ENCODE results near the gene RPL7L1.

The RPL7L1 gene

DNA sequence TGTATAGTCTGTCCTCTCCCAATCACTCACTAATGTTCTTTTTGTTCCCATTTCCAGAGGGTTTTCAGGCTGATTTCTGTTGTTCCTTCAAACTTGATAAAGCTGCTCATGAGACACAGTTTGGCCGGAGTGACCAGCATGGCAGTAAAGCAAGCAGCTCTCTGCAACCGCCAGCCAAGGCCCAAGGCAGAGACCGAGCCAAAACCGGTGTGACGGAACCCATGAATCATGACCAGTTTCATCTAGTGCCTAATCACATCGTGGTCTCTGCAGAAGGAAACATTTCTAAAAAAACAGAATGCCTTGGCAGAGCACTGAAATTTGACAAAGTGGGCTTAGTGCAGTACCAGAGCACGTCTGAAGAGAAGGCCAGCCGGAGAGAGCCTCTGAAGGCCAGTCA is 14.8 kb upstream of the RPL7L1 start:
- no peak overlapping the region for H3K4me3 ChIP-seq (replicated peaks; ENCODE audit: insufficient read depth, low read length)
- H3K27me3 ChIP-seq (ENCODE audit: insufficient read depth, poor library complexity, severe bottlenecking) = no peaks in the 10 kb centered on the region
- TF ChIP-seq POLR2AphosphoS5 (IDR thresholded peaks at IDR 0.05; ENCODE audit: low read depth) = no peak
- no peak for TF ChIP-seq GABPA (IDR thresholded peaks at IDR 0.05; ENCODE audit: low read depth)
- TF ChIP-seq SPI1 (IDR thresholded peaks at IDR 0.05; ENCODE audit: borderline replicate concordance, low read depth) = no peak
- no peak for TF ChIP-seq CTCF (IDR thresholded peaks at IDR 0.05; ENCODE audit: insufficient read depth, low read length)
- TF ChIP-seq, protein P1, sequence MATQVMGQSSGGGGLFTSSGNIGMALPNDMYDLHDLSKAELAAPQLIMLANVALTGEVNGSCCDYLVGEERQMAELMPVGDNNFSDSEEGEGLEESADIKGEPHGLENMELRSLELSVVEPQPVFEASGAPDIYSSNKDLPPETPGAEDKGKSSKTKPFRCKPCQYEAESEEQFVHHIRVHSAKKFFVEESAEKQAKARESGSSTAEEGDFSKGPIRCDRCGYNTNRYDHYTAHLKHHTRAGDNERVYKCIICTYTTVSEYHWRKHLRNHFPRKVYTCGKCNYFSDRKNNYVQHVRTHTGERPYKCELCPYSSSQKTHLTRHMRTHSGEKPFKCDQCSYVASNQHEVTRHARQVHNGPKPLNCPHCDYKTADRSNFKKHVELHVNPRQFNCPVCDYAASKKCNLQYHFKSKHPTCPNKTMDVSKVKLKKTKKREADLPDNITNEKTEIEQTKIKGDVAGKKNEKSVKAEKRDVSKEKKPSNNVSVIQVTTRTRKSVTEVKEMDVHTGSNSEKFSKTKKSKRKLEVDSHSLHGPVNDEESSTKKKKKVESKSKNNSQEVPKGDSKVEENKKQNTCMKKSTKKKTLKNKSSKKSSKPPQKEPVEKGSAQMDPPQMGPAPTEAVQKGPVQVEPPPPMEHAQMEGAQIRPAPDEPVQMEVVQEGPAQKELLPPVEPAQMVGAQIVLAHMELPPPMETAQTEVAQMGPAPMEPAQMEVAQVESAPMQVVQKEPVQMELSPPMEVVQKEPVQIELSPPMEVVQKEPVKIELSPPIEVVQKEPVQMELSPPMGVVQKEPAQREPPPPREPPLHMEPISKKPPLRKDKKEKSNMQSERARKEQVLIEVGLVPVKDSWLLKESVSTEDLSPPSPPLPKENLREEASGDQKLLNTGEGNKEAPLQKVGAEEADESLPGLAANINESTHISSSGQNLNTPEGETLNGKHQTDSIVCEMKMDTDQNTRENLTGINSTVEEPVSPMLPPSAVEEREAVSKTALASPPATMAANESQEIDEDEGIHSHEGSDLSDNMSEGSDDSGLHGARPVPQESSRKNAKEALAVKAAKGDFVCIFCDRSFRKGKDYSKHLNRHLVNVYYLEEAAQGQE (IDR thresholded peaks at IDR 0.05; ENCODE audit: insufficient replicate concordance, low read depth) = no peak
- no peak overlapping the region for H3K27ac ChIP-seq (replicated peaks)
- DNase-seq (ENCODE audit: low read depth in 1 of 2, low spot score in 1 of 2) = no peak

GRCh38 chr6:42870145-42870936 is 9.1 kb upstream of the RPL7L1 start:
- no peaks in the 10 kb centered on the region for H3K27me3 ChIP-seq (ENCODE audit: insufficient read depth, poor library complexity, severe bottlenecking)
- TF ChIP-seq, protein P1 (IDR thresholded peaks at IDR 0.05; ENCODE audit: insufficient replicate concordance, low read depth) = no peak
- TF ChIP-seq SPI1 (IDR thresholded peaks at IDR 0.05; ENCODE audit: borderline replicate concordance, low read depth) (no peak), POLR2AphosphoS5 (IDR thresholded peaks at IDR 0.05; ENCODE audit: low read depth) (no peak), GABPA (IDR thresholded peaks at IDR 0.05; ENCODE audit: low read depth) (no peak), CTCF (IDR thresholded peaks at IDR 0.05; ENCODE audit: insufficient read depth, low read length) (no peak)
- DNase-seq (ENCODE audit: low read depth in 1 of 2, low spot score in 1 of 2) = no peak
- no peak overlapping the region for H3K4me3 ChIP-seq (replicated peaks; ENCODE audit: insufficient read depth, low read length)
- H3K27ac ChIP-seq (replicated peaks) = no peak overlapping the region

DNA sequence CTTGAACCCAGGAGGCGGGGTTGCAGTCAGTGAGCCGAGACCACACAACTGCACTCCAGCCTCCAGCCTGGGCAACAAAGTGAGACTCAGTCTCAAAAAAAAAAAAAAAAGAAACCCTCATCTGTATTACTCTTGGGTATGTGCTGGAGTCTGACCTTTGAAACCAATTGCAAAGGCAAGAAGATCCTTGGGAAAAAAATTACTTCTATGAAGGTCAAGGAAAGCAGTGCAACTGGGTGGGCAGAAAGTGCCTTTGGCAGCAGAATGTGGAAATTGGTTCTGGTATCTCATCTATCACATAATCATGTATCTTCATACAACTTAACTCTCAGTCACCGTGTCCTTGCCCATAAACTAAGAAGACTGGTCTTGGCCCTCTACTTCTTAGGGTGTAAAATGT is 7.7 kb upstream of the RPL7L1 start:
- no peak overlapping the region for H3K27ac ChIP-seq (replicated peaks)
- no peak overlapping the region for H3K4me3 ChIP-seq (replicated peaks; ENCODE audit: insufficient read depth, low read length)
- TF ChIP-seq POLR2AphosphoS5 (IDR thresholded peaks at IDR 0.05; ENCODE audit: low read depth) (no peak), CTCF (IDR thresholded peaks at IDR 0.05; ENCODE audit: insufficient read depth, low read length) (no peak), GABPA (IDR thresholded peaks at IDR 0.05; ENCODE audit: low read depth) (no peak), SPI1 (IDR thresholded peaks at IDR 0.05; ENCODE audit: borderline replicate concordance, low read depth) (no peak)
- TF ChIP-seq, protein P1 (IDR thresholded peaks at IDR 0.05; ENCODE audit: insufficient replicate concordance, low read depth) = no peak
- no peaks in the 10 kb centered on the region for H3K27me3 ChIP-seq (ENCODE audit: insufficient read depth, poor library complexity, severe bottlenecking)
- DNase-seq (ENCODE audit: low read depth in 1 of 2, low spot score in 1 of 2) = no peak
